ENCODE data around the gene FILIP1. TPM values are rescaled to one million over a fixed set of nuclear protein-coding genes. Genes with fewer than 3 reads are reported as not detected.

FILIP1 gene
- total RNA-seq, 2 experiments from 2014 or later, result not detected

DNA sequence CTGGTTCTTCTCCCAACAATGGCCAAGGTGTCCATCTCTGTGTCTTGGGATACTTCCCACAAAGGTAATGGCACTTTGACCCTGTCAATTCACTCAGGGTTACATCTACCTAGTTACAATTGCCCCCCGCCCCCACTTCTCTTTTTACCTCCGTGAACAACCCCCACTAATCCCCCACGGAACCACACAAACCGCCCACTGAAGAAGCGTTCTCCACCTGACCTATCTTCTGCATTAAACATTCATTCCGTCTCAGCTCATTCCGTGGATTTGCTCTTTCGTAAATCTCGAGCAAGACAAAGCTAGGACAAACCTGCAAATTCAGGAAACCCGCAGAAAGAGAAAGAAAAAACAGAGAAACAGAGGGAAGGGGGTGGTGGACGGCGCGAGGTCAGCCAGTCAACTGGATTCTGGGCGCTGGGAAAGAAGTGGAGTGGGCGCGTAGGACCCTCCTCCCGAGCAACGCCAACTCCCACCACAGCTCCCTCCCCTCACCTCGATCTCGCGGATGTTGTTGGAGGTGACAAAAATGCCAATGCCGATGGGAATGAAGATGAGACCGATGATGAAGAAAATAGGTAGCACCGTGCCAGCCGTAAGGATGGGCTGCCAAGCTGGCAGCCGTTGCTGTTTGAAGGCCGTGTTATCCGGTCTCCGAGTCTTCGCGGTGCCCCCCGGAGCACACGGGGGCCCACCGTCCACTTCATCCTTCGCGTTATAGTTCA is 209.5 kb downstream of the FILIP1 start:
- no peak overlapping the region for H3K4me3 Mint-ChIP-seq
- no peaks in the 10 kb centered on the region for H3K9me3 Mint-ChIP-seq
- no peak overlapping the region for H3K27ac Mint-ChIP-seq
- CTCF ChIA-PET, result interaction anchor here (0.6 to 5.1 kb wide), 6 partner anchors 9 to 339 kb away, joined by 3 to 47 read pairs (median 4); no protein-coding TSS in a partner anchor
- no peaks in the 10 kb centered on the region for H3K27me3 Mint-ChIP-seq (ENCODE audit: low read depth)
- peaks cover 3% of the 10 kb centered on the region for H3K36me3 Mint-ChIP-seq (ENCODE audit: low read depth)
- intact Hi-C loops (cut with micrococcal nuclease), result loop anchor here (1.0 to 5.0 kb wide), 9 partner anchors 9 to 1822 kb away; partner anchors contain the start of genes COX7A2, EEF1A1, MTO1 and MYO6
- H3K4me1 Mint-ChIP-seq (ENCODE audit: low read depth), result peaks cover 49% of the 10 kb centered on the region
- DNase-seq, result peak; percentile 38

DNA sequence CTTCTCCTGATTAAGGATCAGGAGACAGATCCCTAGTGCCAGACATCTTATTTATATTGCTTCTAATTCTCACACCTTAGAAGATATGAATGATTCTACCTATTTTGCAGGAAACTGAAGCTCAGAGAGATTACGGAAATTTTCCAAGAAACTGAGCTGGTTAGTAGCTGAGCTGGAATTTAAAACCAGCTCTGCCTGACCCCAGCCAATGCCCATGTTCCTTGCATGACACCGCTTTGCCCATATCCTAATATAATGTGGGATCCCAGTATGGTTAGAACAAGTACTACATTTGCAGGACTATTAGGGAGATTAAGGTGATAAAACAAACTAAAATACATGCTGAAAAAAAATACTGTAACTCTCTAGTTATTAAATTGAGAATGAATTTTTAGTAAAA is 210.9 kb downstream of the FILIP1 start:
- intact Hi-C loops (cut with micrococcal nuclease), result loop anchor here (5.0 kb wide), 2 partner anchors 465 to 1820 kb away; partner anchors contain the start of genes MTO1 and MYO6

DNA sequence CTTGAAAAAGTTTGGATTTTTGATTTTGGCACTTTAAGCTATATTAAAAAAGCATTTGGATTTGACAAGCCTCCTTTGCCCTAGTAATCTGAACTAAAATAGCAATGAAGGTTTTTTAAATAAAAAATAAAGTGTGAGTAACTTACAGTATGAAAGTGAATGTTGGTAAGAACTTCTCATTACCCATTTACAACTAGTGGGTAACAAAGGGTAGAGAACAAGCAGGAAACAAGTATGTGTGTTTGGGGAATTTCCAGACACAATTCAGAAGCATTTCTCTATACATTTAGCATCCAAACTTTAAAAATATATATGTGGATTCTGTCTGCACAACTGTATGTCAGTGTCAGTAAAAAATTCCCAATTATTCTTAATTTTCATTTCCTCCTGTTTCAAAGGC is 211.9 kb downstream of the FILIP1 start:
- Mint-ChIP-seq H3K27ac (peak overlapping the region; percentile 82), H3K27me3 (ENCODE audit: low read depth) (no peaks in the 10 kb centered on the region), H3K36me3 (ENCODE audit: low read depth) (peaks cover 8% of the 10 kb centered on the region), H3K9me3 (no peaks in the 10 kb centered on the region), H3K4me1 (ENCODE audit: low read depth) (peaks cover 44% of the 10 kb centered on the region), H3K4me3 (peak overlapping the region; percentile 65)
- CTCF ChIA-PET, result interaction anchor here (5.1 kb wide), 1 partner anchor 13 kb away, joined by 47 read pairs; no protein-coding TSS in a partner anchor
- intact Hi-C loops (cut with micrococcal nuclease), result loop anchor here (5.0 kb wide), 2 partner anchors 466 to 1819 kb away; partner anchors contain the start of genes MTO1 and MYO6
- no peak for DNase-seq

More for the DNA sequence above, 210.9 kb downstream of the FILIP1 start:
- Mint-ChIP-seq H3K27me3 (ENCODE audit: low read depth) (no peaks in the 10 kb centered on the region), H3K4me3 (peak overlapping the region; percentile 59), H3K36me3 (ENCODE audit: low read depth) (peaks cover 4% of the 10 kb centered on the region), H3K9me3 (no peaks in the 10 kb centered on the region), H3K4me1 (ENCODE audit: low read depth) (peaks cover 51% of the 10 kb centered on the region), H3K27ac (peak overlapping the region; percentile 68)
- no peak for DNase-seq
- CTCF ChIA-PET, result interaction anchor here (0.6 to 5.1 kb wide), 2 partner anchors 14 to 1474 kb away, joined by 3 to 47 read pairs; no protein-coding TSS in a partner anchor

- DNase-seq, result no peak
- Mint-ChIP-seq H3K27ac (no peak overlapping the region), H3K4me1 (ENCODE audit: low read depth) (peaks cover 53% of the 10 kb centered on the region), H3K27me3 (ENCODE audit: low read depth) (no peaks in the 10 kb centered on the region), H3K9me3 (no peaks in the 10 kb centered on the region), H3K4me3 (peak overlapping the region; percentile 3), H3K36me3 (ENCODE audit: low read depth) (peaks cover 9% of the 10 kb centered on the region)
- CTCF ChIA-PET, result interaction anchor here (0.8 to 2.3 kb wide), 4 partner anchors 9 to 71 kb away, joined by 3 to 17 read pairs (median 3); no protein-coding TSS in a partner anchor
- intact Hi-C loops (cut with micrococcal nuclease), result loop anchor here (5.0 kb wide), 2 partner anchors 467 to 1818 kb away; partner anchors contain the start of genes MTO1 and MYO6
These were observed 213.3 kb downstream of the FILIP1 start for GRCh38 chr6:75280131-75280855.

GRCh38 chr6:75279418-75279817 is 214.2 kb downstream of the FILIP1 start:
- no peaks in the 10 kb centered on the region for H3K9me3 Mint-ChIP-seq
- no peaks in the 10 kb centered on the region for H3K27me3 Mint-ChIP-seq (ENCODE audit: low read depth)
- no peak for DNase-seq
- H3K4me3 Mint-ChIP-seq, result no peak overlapping the region
- H3K4me1 Mint-ChIP-seq (ENCODE audit: low read depth), result peaks cover 61% of the 10 kb centered on the region
- intact Hi-C loops (cut with micrococcal nuclease), result no loop called here
- CTCF ChIA-PET, result interaction anchor here (1.0 to 2.3 kb wide), 2 partner anchors 12 to 68 kb away, joined by 3 to 17 read pairs; no protein-coding TSS in a partner anchor
- H3K36me3 Mint-ChIP-seq (ENCODE audit: low read depth), result peaks cover 14% of the 10 kb centered on the region
- no peak overlapping the region for H3K27ac Mint-ChIP-seq

DNA sequence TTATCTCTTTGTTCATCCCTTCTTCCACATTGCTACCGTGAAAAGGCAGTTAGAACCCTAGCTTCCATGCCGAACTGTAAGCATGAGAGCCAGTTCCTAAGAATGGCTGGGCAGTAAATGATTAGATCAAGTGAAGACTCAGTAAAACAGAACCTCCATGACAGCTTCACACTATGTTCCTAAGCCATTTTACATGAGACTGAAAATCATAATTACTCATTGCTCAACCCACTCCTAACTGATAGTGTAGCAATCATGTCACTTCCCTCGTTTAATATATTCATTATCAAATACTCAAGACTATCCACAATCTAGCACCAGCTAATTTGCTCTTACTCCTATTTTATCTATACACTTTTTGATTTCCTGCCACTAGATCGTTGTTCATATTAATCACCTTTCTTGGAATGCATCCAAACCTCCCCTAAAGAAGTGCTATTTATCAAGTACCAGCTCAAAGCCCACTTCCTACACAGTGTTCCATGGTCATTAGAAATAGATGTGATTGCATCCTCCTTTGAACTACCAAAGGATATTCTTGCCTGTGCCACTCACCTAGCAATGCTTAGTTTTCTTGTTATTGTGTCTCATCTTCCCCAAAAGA is 215.0 kb downstream of the FILIP1 start:
- CTCF ChIA-PET, result interaction anchor here (0.6 to 2.3 kb wide), 3 partner anchors 11 to 67 kb away, joined by 3 to 17 read pairs (median 3); no protein-coding TSS in a partner anchor
- Mint-ChIP-seq H3K27me3 (ENCODE audit: low read depth) (no peaks in the 10 kb centered on the region), H3K9me3 (no peaks in the 10 kb centered on the region), H3K4me1 (ENCODE audit: low read depth) (peaks cover 68% of the 10 kb centered on the region), H3K4me3 (peak overlapping the region; percentile 8), H3K27ac (peak overlapping the region; percentile 86), H3K36me3 (ENCODE audit: low read depth) (peaks cover 20% of the 10 kb centered on the region)
- intact Hi-C loops (cut with micrococcal nuclease), result no loop called here
- DNase-seq, result no peak

DNA sequence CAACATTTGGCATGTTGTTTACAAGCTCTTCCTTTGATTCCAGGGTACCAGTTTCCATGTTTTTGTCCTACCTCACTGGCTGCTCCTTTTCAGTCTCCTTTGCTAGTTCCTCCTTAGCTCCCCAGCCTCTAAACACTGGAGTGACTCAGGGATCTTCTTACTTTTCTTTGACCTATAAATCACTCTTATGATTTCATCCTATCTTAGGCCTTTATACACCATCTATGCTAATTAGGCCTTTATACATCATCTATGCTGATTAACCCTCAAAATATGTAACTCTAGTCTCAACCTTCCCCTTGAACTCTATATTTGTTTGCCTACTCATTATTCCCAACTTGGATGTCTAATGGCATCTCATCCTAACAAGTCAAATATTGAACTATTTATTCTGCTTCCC is 218.5 kb downstream of the FILIP1 start:
- CTCF ChIA-PET, result interaction anchor here (0.6 to 3.1 kb wide), 4 partner anchors 8 to 22 kb away, joined by 3 to 17 read pairs (median 5); partner anchors contain the start of gene TMEM30A
- Mint-ChIP-seq H3K27me3 (ENCODE audit: low read depth) (no peaks in the 10 kb centered on the region), H3K36me3 (ENCODE audit: low read depth) (peaks cover 42% of the 10 kb centered on the region), H3K4me3 (no peak overlapping the region), H3K27ac (peak overlapping the region; percentile 80), H3K9me3 (no peaks in the 10 kb centered on the region), H3K4me1 (ENCODE audit: low read depth) (peaks cover 79% of the 10 kb centered on the region)
- intact Hi-C loops (cut with micrococcal nuclease), result loop anchor here (1.0 kb wide), 1 partner anchor 9 kb away; the partner anchor contains the start of gene TMEM30A
- DNase-seq, result no peak

DNA sequence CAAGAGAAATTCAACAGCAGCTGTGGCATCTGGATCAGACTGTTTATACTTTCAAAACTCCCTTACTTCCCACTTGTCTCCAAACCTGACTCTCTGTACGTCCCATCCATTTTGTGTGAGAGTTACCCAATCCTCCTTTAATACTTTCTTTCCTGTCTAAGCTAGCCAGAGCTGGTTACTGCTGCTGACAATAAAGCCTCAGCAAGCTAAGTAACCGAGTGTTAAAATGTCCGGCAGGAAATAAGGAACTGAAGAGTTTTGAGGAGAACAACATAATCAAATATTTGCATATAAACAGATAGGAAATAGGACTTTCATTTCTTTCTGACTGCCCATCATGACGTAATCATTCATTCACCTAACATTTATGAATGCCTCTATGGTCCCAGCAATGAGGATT is 220.6 kb downstream of the FILIP1 start:
- H3K27ac Mint-ChIP-seq, result peak overlapping the region; percentile 82
- H3K36me3 Mint-ChIP-seq (ENCODE audit: low read depth), result peaks cover 41% of the 10 kb centered on the region
- peaks cover 78% of the 10 kb centered on the region for H3K4me1 Mint-ChIP-seq (ENCODE audit: low read depth)
- CTCF ChIA-PET, result interaction anchor here (0.6 to 1.2 kb wide), 3 partner anchors 11 to 254 kb away, joined by 4 read pairs; no protein-coding TSS in a partner anchor
- H3K4me3 Mint-ChIP-seq, result no peak overlapping the region
- H3K27me3 Mint-ChIP-seq (ENCODE audit: low read depth), result no peaks in the 10 kb centered on the region
- no peak for DNase-seq
- no peaks in the 10 kb centered on the region for H3K9me3 Mint-ChIP-seq
- intact Hi-C loops (cut with micrococcal nuclease), result no loop called here

DNA sequence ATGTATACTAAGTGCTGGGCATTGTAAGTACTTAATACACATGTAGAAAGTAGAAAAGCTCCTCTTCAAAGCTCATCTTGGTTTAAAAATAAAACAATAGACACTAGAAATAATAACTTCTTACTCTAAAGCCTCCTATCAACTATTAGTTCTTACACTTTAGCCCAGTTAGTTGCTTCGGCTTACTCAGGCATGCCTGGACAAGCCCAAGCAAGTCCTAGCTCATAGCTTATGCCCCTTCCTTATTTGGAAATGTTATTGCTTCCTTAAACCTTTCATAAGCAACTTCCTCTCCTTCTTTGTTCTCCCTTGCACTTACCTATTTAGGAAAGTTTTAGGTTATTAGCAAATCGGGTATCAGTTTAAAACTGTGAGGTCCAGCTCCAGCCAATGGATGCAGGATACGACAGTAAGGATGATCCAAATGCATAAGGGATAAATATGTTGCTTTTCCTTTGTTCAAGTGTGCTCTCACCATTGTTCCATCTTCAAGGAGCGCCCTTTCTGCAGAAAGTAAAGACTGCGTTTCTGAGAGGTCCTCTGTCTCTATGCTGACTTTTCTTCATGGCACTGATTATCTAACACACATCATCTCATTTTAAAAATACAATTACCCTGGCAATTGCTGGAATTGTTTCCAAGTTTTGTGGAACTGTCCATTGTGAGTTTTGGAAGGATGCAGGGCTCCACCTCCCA is 221.3 kb downstream of the FILIP1 start:
- H3K27me3 Mint-ChIP-seq (ENCODE audit: low read depth), result no peaks in the 10 kb centered on the region
- CTCF ChIA-PET, result no interaction called here
- peak overlapping the region; percentile 82 for H3K27ac Mint-ChIP-seq
- H3K4me3 Mint-ChIP-seq, result no peak overlapping the region
- intact Hi-C loops (cut with micrococcal nuclease), result no loop called here
- peaks cover 41% of the 10 kb centered on the region for H3K36me3 Mint-ChIP-seq (ENCODE audit: low read depth)
- peak; percentile 16 for DNase-seq
- H3K4me1 Mint-ChIP-seq (ENCODE audit: low read depth), result peaks cover 81% of the 10 kb centered on the region
- no peaks in the 10 kb centered on the region for H3K9me3 Mint-ChIP-seq

DNA sequence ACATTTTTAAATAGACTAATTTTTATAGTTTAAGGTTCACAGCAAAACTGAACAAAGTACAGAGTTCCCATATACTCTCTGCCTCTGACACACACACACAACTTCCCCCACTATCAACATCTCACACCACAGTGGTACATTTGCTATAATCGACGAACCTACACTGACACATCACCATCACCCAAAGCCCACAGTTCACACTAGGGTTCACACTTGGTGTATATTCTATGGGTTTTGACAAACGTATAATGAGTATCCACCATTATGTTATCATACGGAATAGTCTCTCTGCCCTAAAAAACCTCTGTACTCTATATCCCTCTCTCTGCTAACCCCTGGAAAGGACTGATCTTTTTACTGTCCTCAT is 224.6 kb downstream of the FILIP1 start:
- no peak overlapping the region for H3K4me3 Mint-ChIP-seq
- CTCF ChIA-PET, result interaction anchor here (0.8 to 5.5 kb wide), 3 partner anchors 15 to 258 kb away, joined by 3 to 47 read pairs (median 6); partner anchors contain the start of gene TMEM30A
- DNase-seq, result no peak
- H3K27me3 Mint-ChIP-seq (ENCODE audit: low read depth), result no peaks in the 10 kb centered on the region
- H3K4me1 Mint-ChIP-seq (ENCODE audit: low read depth), result peaks cover 54% of the 10 kb centered on the region
- peaks cover 28% of the 10 kb centered on the region for H3K36me3 Mint-ChIP-seq (ENCODE audit: low read depth)
- intact Hi-C loops (cut with micrococcal nuclease), result loop anchor here (1.0 kb wide), 2 partner anchors 15 to 26 kb away; partner anchors contain the start of genes COX7A2 and TMEM30A
- no peaks in the 10 kb centered on the region for H3K9me3 Mint-ChIP-seq
- peak overlapping the region; percentile 62 for H3K27ac Mint-ChIP-seq

Data from activated naive CD4-positive, alpha-beta T cell treated with anti-CD3 and anti-CD28 coated beads for 36 hours (primary cell).